DND-41 (cell line): ENCODE results near the gene SOS2.

Experiments used
- ATAC-seq: fragments of 200-7000 bp; cut with Tn5 transposase; 3 replicates; pipeline ENCODE4 v1.9.1; 2021; ENCODE audit warnings: low read depth; ENCODE audit not compliant: insufficient read depth
- DNase-seq: peaks from one replicate; pipeline ENCODE4 v3.0.0-alpha.2; 2020
- H2AFZ ChIP-seq: 2 replicates; pipeline ENCODE4 v1.6.0; 2012; ENCODE audit warnings: low read depth, low read length
- H3K27ac ChIP-seq: 2 replicates; pipeline ENCODE4 v1.5.1; 2012; ENCODE audit warnings: low read length, inconsistent platforms
- H3K27me3 ChIP-seq: fragments of 200-600 bp; sonication (generic); 2 replicates; pipeline ENCODE4 v1.6.0; 2012; ENCODE audit warnings: low read length, mild to moderate bottlenecking, inconsistent platforms; ENCODE audit not compliant: insufficient read depth, poor library complexity
- H3K36me3 ChIP-seq: 2 replicates; pipeline ENCODE4 v1.5.1; 2012; ENCODE audit warnings: low read length, inconsistent platforms; ENCODE audit not compliant: insufficient read depth
- H3K4me1 ChIP-seq: 2 replicates; pipeline ENCODE4 v1.5.1; 2012; ENCODE audit warnings: mild to moderate bottlenecking, low read length; ENCODE audit not compliant: insufficient read depth
- H3K4me2 ChIP-seq: 2 replicates; pipeline ENCODE4 v1.6.0; 2012; ENCODE audit warnings: mild to moderate bottlenecking, moderate library complexity, low read length, inconsistent platforms; ENCODE audit not compliant: insufficient read depth
- H3K4me3 ChIP-seq, 2 experiments: fragments of 200-600 bp in 1 of 2; shearing (Covaris generic) in 1 of 2; 2 replicates each; pipeline ENCODE4 v1.5.1; 2012 to 2016; ENCODE audit warnings: inconsistent platforms in 2 of 2, low read length in 2 of 2, mild to moderate bottlenecking in 2 of 2, low read depth in 1 of 2, moderate library complexity in 1 of 2
- H3K79me2 ChIP-seq: 2 replicates; pipeline ENCODE4 v1.6.0; 2012; ENCODE audit warnings: low read length, inconsistent platforms; ENCODE audit not compliant: insufficient read depth
- H3K9ac ChIP-seq: 2 replicates; pipeline ENCODE4 v1.6.0; 2012; ENCODE audit warnings: low read depth, mild to moderate bottlenecking, inconsistent platforms, low read length, moderate library complexity
- H3K9me3 ChIP-seq: 2 replicates; pipeline ENCODE4 v1.5.1; 2012; ENCODE audit warnings: low read length, moderate library complexity, mild to moderate bottlenecking, inconsistent platforms; ENCODE audit not compliant: insufficient read depth, severe bottlenecking
- H4K20me1 ChIP-seq: 2 replicates; pipeline ENCODE4 v1.6.0; 2012; ENCODE audit warnings: low read length; ENCODE audit not compliant: insufficient read depth
- CTCF ChIP-seq: IDR thresholded peaks from 2 replicates; pipeline ENCODE4 v1.5.1; 2012; ENCODE audit warnings: borderline replicate concordance, low read length, moderate library complexity, mild to moderate bottlenecking; ENCODE audit not compliant: poor library complexity, severe bottlenecking; ENCODE audit errors: extremely low read depth
- EZH2 ChIP-seq: IDR thresholded peaks from 3 replicates; pipeline ENCODE4 v1.6.1; 2012; ENCODE audit warnings: borderline replicate concordance, low read depth, mild to moderate bottlenecking, moderate library complexity, low read length, inconsistent platforms; ENCODE audit not compliant: severe bottlenecking

SOS2 gene

GRCh38 chr14:50084666-50085065 is 146.7 kb downstream of the SOS2 start:
- H3K79me2 ChIP-seq, result no peaks in the 10 kb centered on the region
- H3K4me1 ChIP-seq, result no peaks in the 10 kb centered on the region
- no peak overlapping the region for H3K4me2 ChIP-seq
- DNase-seq (no peak), ATAC-seq (no peak)
- H3K9me3 ChIP-seq, result no peaks in the 10 kb centered on the region
- TF ChIP-seq EZH2 (no peak), CTCF (no peak)
- no peaks in the 10 kb centered on the region for H3K36me3 ChIP-seq
- H3K4me3 ChIP-seq, result no peak overlapping the region
- H3K9ac ChIP-seq, result no peak overlapping the region
- no peak overlapping the region for H3K27ac ChIP-seq
- H4K20me1 ChIP-seq, result no peaks in the 10 kb centered on the region
- H2AFZ ChIP-seq, result no peak overlapping the region
- H3K27me3 ChIP-seq, result no peaks in the 10 kb centered on the region

- Histone ChIP-seq H3K27me3 (no peaks in the 10 kb centered on the region), H3K9me3 (no peaks in the 10 kb centered on the region), H3K27ac (no peak overlapping the region), H3K4me3 (no peak overlapping the region), H3K36me3 (no peaks in the 10 kb centered on the region), H3K79me2 (no peaks in the 10 kb centered on the region), H2AFZ (no peak overlapping the region), H3K4me1 (no peaks in the 10 kb centered on the region), H3K9ac (no peak overlapping the region), H3K4me2 (no peak overlapping the region), H4K20me1 (no peaks in the 10 kb centered on the region)
- TF ChIP-seq EZH2 (no peak), CTCF (no peak)
- DNase-seq, result no peak
- ATAC-seq, result no peak
Observed at GRCh38 chr14:50083467-50084337, 147.7 kb downstream of the SOS2 start.

- no peak for ATAC-seq
- TF ChIP-seq CTCF (no peak), EZH2 (no peak)
- DNase-seq, result no peak
- H3K9ac ChIP-seq, result no peak overlapping the region
- H3K9me3 ChIP-seq, result no peaks in the 10 kb centered on the region
- no peaks in the 10 kb centered on the region for H3K27me3 ChIP-seq
- H3K4me1 ChIP-seq, result no peaks in the 10 kb centered on the region
- no peaks in the 10 kb centered on the region for H3K36me3 ChIP-seq
- no peaks in the 10 kb centered on the region for H4K20me1 ChIP-seq
- no peak overlapping the region for H2AFZ ChIP-seq
- no peaks in the 10 kb centered on the region for H3K79me2 ChIP-seq
- H3K27ac ChIP-seq, result no peak overlapping the region
- no peak overlapping the region for H3K4me3 ChIP-seq
- H3K4me2 ChIP-seq, result no peak overlapping the region
Observed at GRCh38 chr14:50082784-50083466, 148.5 kb downstream of the SOS2 start.
